ENCODE data around the gene CTXN3. TPM values are rescaled to one million over a fixed set of nuclear protein-coding genes. Genes with fewer than 3 reads are reported as not detected.

CTXN3 gene
- total RNA-seq, result under 1 TPM in 1 of 2 donors, not detected in 1; 0.24 TPM
- polyA plus RNA-seq (ENCODE audit: insufficient read depth, low read depth, low replicate concordance), result 0.26 TPM
- long read RNA-seq, donor 1, result 0 reads
- long read RNA-seq, donor 2, result 0 reads

- intact Hi-C loops (cut with DNase I; ENCODE audit: low total_unique reads), result no loop called here
- Histone ChIP-seq H3K27ac (no peak within 1 kb of the TSS), H3K4me1 (peaks cover 12% of the 10 kb centered on the region), H3K27me3 (no peaks in the 10 kb centered on the region), H3K4me3 (no peak within 1 kb of the TSS), H3K36me3 (ENCODE audit: low read depth, missing control alignments) (no peaks in the 10 kb centered on the region), H3K9me3 (no peaks in the 10 kb centered on the region)
- 62 to 72% methylated on average over 7 of the region's 7 CpGs for WGBS, 2 donors
- no peak for DNase-seq
- no peak for TF ChIP-seq POLR2A (IDR thresholded peaks at IDR 0.05)
- TF ChIP-seq, protein P1, sequence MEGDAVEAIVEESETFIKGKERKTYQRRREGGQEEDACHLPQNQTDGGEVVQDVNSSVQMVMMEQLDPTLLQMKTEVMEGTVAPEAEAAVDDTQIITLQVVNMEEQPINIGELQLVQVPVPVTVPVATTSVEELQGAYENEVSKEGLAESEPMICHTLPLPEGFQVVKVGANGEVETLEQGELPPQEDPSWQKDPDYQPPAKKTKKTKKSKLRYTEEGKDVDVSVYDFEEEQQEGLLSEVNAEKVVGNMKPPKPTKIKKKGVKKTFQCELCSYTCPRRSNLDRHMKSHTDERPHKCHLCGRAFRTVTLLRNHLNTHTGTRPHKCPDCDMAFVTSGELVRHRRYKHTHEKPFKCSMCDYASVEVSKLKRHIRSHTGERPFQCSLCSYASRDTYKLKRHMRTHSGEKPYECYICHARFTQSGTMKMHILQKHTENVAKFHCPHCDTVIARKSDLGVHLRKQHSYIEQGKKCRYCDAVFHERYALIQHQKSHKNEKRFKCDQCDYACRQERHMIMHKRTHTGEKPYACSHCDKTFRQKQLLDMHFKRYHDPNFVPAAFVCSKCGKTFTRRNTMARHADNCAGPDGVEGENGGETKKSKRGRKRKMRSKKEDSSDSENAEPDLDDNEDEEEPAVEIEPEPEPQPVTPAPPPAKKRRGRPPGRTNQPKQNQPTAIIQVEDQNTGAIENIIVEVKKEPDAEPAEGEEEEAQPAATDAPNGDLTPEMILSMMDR (IDR thresholded peaks at IDR 0.05), result no peak
These were observed at the start of gene CTXN3 for GRCh38 chr5:127649018-127649439. Gene CTXN3, plus strand, starts transcription at chr5:127649082. Its CDS starts 8,440 bp downstream, at chr5:127657522.

DNA sequence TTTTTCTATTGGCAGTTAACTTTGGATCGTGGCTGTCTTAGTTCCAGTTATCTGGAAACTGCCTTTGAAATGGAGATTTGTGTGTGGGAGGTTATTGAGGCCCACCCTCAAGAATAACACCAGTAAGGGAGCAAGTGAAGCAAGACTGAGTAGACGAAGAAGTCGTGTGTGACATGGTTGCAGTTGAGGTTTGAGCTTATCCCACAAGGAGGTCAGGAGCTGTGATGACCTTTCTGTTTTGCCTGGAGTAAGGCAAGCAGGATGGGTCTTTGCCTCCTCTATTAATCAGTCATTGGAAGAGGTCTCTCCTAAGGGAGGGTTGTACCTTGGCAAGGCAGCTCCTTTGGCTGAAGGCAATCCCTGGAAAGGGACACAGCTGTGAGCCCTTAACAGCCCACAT is 49.6 kb upstream of the CTXN3 start:
- no peaks in the 10 kb centered on the region for H3K36me3 ChIP-seq (ENCODE audit: low read depth, missing control alignments)
- TF ChIP-seq POLR2A (IDR thresholded peaks at IDR 0.05), result no peak
- TF ChIP-seq, protein P1 (IDR thresholded peaks at IDR 0.05), result no peak
- peaks cover 12% of the 10 kb centered on the region for H3K4me1 ChIP-seq
- intact Hi-C loops (cut with DNase I; ENCODE audit: low total_unique reads), result no loop called here
- H3K4me3 ChIP-seq, result no peak overlapping the region
- H3K27me3 ChIP-seq, result no peaks in the 10 kb centered on the region
- 46 to 62% methylated on average over 3 of the region's 3 CpGs for WGBS, 2 donors
- H3K27ac ChIP-seq, result peak overlapping the region in 1 of 2 donors; percentile 15
- no peaks in the 10 kb centered on the region for H3K9me3 ChIP-seq
- DNase-seq, result no peak

- H3K9me3 ChIP-seq, result no peaks in the 10 kb centered on the region
- no peak overlapping the region for H3K4me3 ChIP-seq
- intact Hi-C loops (cut with DNase I; ENCODE audit: low total_unique reads), result no loop called here
- peak; percentile 49 for DNase-seq
- WGBS, 2 donors, result 60 to 71% methylated on average over 4 of the region's 4 CpGs
- H3K27me3 ChIP-seq, result no peaks in the 10 kb centered on the region
- H3K4me1 ChIP-seq, result peaks cover 12% of the 10 kb centered on the region
- no peaks in the 10 kb centered on the region for H3K36me3 ChIP-seq (ENCODE audit: low read depth, missing control alignments)
- TF ChIP-seq, protein P1 (IDR thresholded peaks at IDR 0.05), result no peak
- TF ChIP-seq POLR2A (IDR thresholded peaks at IDR 0.05), result no peak
- H3K27ac ChIP-seq, result no peak overlapping the region
These were observed 49.0 kb upstream of the CTXN3 start for GRCh38 chr5:127599847-127600246.

DNA sequence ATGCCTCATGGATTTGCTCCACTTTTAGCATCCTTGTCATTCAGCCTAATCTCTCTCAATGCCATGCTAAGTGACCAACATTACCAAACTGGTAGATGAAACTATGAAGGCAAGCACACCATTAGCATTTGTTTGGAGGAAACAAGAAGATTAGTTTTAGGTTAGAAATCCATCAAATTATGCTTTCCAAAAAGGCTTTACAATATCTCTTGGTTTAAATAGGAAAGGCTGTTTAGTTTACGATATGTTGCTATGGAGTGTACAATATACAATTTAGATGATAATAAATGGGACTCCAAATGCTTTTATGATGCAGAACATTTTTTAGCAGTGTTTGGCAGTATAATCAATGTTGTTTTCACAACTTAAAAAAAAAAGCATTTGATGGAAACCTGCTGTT is 47.8 kb upstream of the CTXN3 start:
- Histone ChIP-seq H3K27me3 (no peaks in the 10 kb centered on the region), H3K4me3 (no peak overlapping the region), H3K36me3 (ENCODE audit: low read depth, missing control alignments) (no peaks in the 10 kb centered on the region), H3K9me3 (no peaks in the 10 kb centered on the region), H3K27ac (no peak overlapping the region), H3K4me1 (peaks cover 12% of the 10 kb centered on the region)
- WGBS, 2 donors, result 84 to 89% methylated on average over 1 of the region's 1 CpG
- intact Hi-C loops (cut with DNase I; ENCODE audit: low total_unique reads), result no loop called here
- TF ChIP-seq POLR2A (IDR thresholded peaks at IDR 0.05), result no peak
- TF ChIP-seq, protein P1 (IDR thresholded peaks at IDR 0.05), result no peak
- DNase-seq, result no peak

GRCh38 chr5:127601601-127602000 is 47.3 kb upstream of the CTXN3 start:
- Histone ChIP-seq H3K36me3 (ENCODE audit: low read depth, missing control alignments) (no peaks in the 10 kb centered on the region), H3K4me1 (peaks cover 12% of the 10 kb centered on the region), H3K4me3 (no peak overlapping the region), H3K27ac (no peak overlapping the region), H3K9me3 (no peaks in the 10 kb centered on the region), H3K27me3 (no peaks in the 10 kb centered on the region)
- TF ChIP-seq POLR2A (IDR thresholded peaks at IDR 0.05), result no peak
- TF ChIP-seq, protein P1 (IDR thresholded peaks at IDR 0.05), result no peak
- DNase-seq, result no peak
- intact Hi-C loops (cut with DNase I; ENCODE audit: low total_unique reads), result no loop called here
- 70 to 73% methylated on average over 4 of the region's 4 CpGs for WGBS, 2 donors
